AG04449 (cell line): ENCODE results near the gene PDE9A.

Source experiments
- CTCF ChIA-PET: fragments of 350-600 bp; formaldehyde crosslinking; extraction: SDS; loops from one replicate; lab custom pipeline; 2021; ENCODE audit warnings: antibody characterized with exemption; lab: Yijun Ruan, JAX
- POLR2A ChIA-PET: fragments of 400-600, 350-600 bp; formaldehyde crosslinking; extraction: SDS; loops from one replicate; lab custom pipeline; 2020; ENCODE audit warnings: antibody characterized with exemption, inconsistent platforms; lab: Yijun Ruan, JAX
- DNase-seq: peaks from one replicate; pipeline ENCODE4 v3.0.0-alpha.2; 2010; ENCODE audit warnings: low read depth, low spot score
- H3K4me3 ChIP-seq: 2 replicates; pipeline ENCODE4 v1.5.1; 2011; ENCODE audit warnings: low read depth, mild to moderate bottlenecking, control low read depth, low read length
- TF ChIP-seq, protein P1 (sequence below): IDR thresholded peaks from one replicate; pipeline ENCODE4 v1.5.1; 2011; ENCODE audit warnings: mild to moderate bottlenecking, moderate library complexity, low read length, control low read depth, inconsistent platforms; ENCODE audit not compliant: insufficient read depth; ENCODE audit errors: missing control alignments

The PDE9A gene

DNA sequence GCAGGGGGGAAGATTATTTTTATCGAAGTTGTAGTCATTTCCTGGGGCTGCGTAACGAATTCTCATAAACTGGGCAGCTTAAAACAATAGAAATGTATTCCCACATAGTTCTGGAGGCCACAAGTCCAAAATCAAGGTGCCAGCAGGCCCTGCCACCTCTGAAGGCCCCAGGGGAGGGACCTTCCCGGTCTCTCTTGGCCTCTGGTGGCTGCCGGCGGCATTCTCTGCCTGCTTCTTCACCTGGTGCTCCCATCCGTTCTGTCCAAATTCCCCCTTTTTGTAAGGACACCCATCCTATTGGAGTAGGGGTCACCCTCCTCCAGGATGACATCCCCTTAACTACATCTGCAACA is 92.8 kb downstream of the PDE9A start:
- TF ChIP-seq, protein P1, sequence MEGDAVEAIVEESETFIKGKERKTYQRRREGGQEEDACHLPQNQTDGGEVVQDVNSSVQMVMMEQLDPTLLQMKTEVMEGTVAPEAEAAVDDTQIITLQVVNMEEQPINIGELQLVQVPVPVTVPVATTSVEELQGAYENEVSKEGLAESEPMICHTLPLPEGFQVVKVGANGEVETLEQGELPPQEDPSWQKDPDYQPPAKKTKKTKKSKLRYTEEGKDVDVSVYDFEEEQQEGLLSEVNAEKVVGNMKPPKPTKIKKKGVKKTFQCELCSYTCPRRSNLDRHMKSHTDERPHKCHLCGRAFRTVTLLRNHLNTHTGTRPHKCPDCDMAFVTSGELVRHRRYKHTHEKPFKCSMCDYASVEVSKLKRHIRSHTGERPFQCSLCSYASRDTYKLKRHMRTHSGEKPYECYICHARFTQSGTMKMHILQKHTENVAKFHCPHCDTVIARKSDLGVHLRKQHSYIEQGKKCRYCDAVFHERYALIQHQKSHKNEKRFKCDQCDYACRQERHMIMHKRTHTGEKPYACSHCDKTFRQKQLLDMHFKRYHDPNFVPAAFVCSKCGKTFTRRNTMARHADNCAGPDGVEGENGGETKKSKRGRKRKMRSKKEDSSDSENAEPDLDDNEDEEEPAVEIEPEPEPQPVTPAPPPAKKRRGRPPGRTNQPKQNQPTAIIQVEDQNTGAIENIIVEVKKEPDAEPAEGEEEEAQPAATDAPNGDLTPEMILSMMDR, result no peak
- CTCF ChIA-PET, result no interaction called here
- no peak overlapping the region for H3K4me3 ChIP-seq
- POLR2A ChIA-PET, result no interaction called here
- no peak for DNase-seq

DNA sequence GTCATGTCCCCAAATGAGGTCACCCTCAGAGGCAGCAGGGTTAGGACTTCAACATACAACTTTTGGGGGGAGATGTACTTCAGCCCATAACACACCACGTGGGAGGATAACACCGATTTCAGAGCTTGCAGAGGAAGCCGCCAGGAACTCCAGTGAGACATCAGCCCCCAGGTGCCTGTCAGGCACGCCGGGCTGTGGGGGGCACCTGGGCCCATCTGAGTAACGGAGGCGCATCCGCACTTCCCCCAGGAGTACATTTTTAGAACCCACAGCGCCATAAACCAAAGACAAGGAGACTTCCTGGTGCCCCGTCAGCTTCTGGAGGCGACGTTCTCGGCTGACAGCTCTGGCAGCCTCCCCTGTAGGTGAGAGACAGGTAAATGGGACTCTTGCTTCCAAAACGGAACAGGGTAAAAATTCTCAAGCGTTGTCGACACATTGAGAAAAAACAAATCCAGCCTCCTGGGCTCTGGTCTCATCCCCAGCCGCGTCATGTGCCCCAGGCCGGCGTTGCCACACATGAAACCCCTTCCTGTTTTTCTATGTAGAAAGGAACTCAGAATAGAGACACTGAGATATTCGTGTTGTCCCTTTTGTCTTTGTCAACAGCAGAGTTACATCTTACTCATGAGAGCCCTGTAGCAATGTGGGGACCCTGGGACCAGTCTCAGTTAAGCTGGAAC is 93.3 kb downstream of the PDE9A start:
- POLR2A ChIA-PET, result no interaction called here
- H3K4me3 ChIP-seq, result no peak overlapping the region
- CTCF ChIA-PET, result no interaction called here
- TF ChIP-seq, protein P1, result no peak
- no peak for DNase-seq

DNA sequence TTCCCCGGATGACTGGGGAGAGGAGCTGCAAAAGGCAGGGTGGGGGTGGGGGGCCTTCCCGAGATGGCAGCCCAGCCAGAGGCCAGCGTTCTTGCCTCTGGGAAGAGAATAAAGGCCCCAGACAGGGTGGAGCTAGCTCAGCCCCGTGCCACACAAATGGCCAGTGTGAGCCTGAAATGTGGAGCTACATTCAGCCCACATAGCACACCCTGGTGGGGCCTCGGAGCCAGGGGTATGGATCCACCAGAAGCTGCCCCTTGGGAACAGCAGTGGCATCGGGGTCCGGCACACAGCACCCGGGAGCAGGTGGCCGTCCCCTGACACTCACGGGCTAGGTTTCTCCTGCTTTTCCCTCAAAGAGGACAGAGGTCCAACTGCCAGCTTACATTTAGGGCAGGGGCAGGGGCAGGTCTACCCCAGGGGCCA is 93.9 kb downstream of the PDE9A start:
- ChIA-PET POLR2A (no interaction called here), CTCF (no interaction called here)
- TF ChIP-seq, protein P1, result no peak

DNA sequence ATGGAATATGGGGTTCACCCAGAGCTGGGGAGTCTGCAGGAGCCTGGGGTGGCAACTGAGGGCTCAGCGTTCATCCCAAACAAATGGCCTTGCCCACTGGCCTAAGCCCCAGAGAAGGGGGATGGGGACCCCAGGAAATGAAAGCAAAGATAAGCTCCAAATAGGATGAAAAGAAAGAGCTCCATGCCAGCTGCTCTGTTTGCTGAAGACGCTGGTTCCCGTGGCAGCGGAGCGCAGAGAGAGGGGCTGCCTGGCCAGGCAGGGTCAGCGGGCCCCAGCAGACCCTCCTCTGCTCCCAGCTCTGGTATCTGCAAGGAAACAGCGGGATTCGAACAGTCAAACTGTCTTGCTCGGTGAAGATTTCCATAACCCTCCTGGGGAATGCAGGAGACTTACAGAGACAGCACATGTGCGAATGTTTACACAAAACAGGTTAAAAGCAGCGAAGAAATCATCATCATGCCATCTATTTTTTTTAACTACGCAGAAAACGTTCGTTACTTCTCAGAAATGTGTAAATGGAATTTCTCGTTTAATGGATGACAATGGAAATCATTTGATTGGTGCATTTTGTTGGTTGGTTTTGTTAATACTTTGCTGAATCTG is 94.4 kb downstream of the PDE9A start:
- DNase-seq, result no peak
- ChIA-PET CTCF (no interaction called here), POLR2A (no interaction called here)
- no peak overlapping the region for H3K4me3 ChIP-seq
- TF ChIP-seq, protein P1, result no peak

More for the DNA sequence above, 93.9 kb downstream of the PDE9A start:
- H3K4me3 ChIP-seq, result no peak overlapping the region
- DNase-seq, result no peak

DNA sequence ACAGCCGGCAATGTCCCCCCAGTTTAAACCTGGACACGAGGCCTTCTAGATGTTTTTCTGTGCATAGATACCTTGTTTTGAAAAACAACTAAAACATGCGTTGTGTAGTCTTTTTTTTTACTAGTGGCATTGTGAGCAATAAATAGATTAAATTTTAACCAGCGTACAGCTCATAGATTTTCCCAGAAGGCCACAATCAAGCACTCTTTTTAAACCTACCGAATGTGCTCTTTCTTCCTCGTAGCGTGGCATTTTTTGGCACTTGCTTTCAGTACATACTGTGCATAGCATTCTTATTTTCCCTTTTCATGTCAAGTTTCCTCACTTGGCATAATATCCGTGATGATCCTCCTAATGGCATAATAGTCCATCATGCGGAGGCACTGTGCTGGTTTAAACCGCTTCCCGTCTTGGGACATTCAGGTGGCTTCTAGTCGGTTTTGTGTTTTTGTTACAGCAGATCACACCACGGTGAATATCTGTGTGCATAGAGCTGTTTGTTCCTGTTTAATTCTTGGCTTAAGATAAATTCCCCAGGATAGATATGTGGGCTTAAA is 95.3 kb downstream of the PDE9A start:
- ChIA-PET CTCF (interaction anchor here (0.6 kb wide), 1 partner anchor 155 kb away, joined by 3 read pairs; no protein-coding TSS in a partner anchor), POLR2A (no interaction called here)
- DNase-seq, result no peak
- no peak overlapping the region for H3K4me3 ChIP-seq
- TF ChIP-seq, protein P1, result no peak

DNA sequence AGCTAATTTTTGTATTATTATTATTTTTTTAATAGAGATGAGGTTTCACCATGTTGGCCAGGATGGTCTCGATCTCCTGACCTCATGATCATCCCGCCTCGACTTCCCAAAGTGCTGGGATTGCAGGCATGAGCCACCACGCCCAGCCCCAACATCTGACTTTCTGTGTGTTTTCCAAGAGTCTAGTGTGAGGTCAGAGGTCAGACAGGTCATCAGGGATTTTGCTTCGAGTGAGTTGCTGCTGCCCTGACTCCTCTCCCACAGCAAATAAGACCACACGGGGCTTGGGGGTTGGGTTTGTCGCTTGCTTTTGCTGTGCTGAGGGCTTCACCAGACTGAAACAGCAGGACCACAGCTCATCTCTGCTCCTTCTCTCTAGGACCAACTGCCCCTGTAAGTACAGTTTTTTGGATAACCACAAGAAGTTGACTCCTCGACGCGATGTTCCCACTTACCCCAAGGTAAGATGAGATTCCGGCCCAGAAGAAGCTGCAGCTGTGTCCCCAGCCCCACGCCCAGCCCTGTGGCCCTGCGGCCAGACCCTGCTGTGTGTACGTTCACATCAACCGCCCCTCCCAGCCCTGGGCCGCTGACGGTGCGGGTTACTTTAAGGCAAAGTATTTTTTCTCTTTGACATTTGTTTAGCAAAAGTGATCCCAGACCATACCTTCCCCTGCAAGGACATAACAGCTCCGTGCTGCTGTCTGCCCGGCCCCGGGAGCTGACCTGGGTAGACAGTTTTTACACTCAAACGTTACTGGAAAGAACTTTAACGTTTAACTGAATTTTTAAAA is 97.5 kb downstream of the PDE9A start:
- ChIA-PET POLR2A (no interaction called here), CTCF (no interaction called here)
- H3K4me3 ChIP-seq, result no peak overlapping the region
- no peak for DNase-seq
- TF ChIP-seq, protein P1, result no peak
